Measurements from ENCODE around the gene PSMD3. TPM values are rescaled to one million over a fixed set of nuclear protein-coding genes. Genes with fewer than 3 reads are reported as not detected.

PSMD3 gene
- total and polyA plus RNA-seq, 9 of the 15 experiments (the other 6 are each of a cell fraction or from before 2014, with no cell fraction given), result 2.0 to 251 (median 135) TPM

- TF ChIP-seq ZNF41 (CRISPR knock-in tag; conservative IDR thresholded peaks at IDR 0.05), result no peak
- no peak for TF ChIP-seq ZNF764 (CRISPR knock-in tag; IDR thresholded peaks at IDR 0.05; ENCODE audit: low read depth)
- TF ChIP-seq ZNF644 (tag; IDR thresholded peaks at IDR 0.05; ENCODE audit: low read depth), result no peak
- no peak for TF ChIP-seq HMG20B (CRISPR knock-in tag; IDR thresholded peaks at IDR 0.05)
- no peak for TF ChIP-seq ZNF384 (IDR thresholded peaks at IDR 0.05; ENCODE audit: low read depth, low read length)
- TF ChIP-seq SNIP1 (IDR thresholded peaks at IDR 0.05; ENCODE audit: low read depth), result no peak
- no peak for TF ChIP-seq RFX7 (CRISPR knock-in tag; IDR thresholded peaks at IDR 0.05)
- TF ChIP-seq COPS2 (conservative IDR thresholded peaks at IDR 0.05), result no peak
- TF ChIP-seq TAL1 (IDR thresholded peaks at IDR 0.05), result no peak
- TF ChIP-seq BCLAF1 (IDR thresholded peaks at IDR 0.05; ENCODE audit: borderline replicate concordance in 1 of 2, control insufficient read depth in 1 of 2, low read depth in 2 of 2, low read length in 1 of 2), result no peak
- no peak for TF ChIP-seq MXD1 (CRISPR knock-in tag; IDR thresholded peaks at IDR 0.05; ENCODE audit: borderline replicate concordance, poor library complexity, severe bottlenecking)
- no peak for TF ChIP-seq DLX4 (CRISPR knock-in tag; IDR thresholded peaks at IDR 0.05)
- ATAC-seq (no peak), FAIRE-seq (no peak), DNase-seq (ENCODE audit: extremely low read depth in 1 of 4, low spot score in 3 of 4) (no peak)
- ChIA-PET POLR2A (no interaction called here), CTCF (ENCODE audit: low intra/inter-chr PET ratio) (interaction anchor here (0.6 kb wide), 1 partner anchor 749 kb away, joined by 3 read pairs; no protein-coding TSS in a partner anchor)
- Histone ChIP-seq H3K36me3 (ENCODE audit: control insufficient read depth, insufficient read depth, low read length) (no peaks in the 10 kb centered on the region), H3K79me2 (ENCODE audit: control insufficient read depth, insufficient read depth, low read length) (no peaks in the 10 kb centered on the region), H3K9me3 (replicated peaks; ENCODE audit: control insufficient read depth, insufficient read depth, low read depth, low read length) (no peaks in the 10 kb centered on the region), H3K4me2 (ENCODE audit: insufficient read depth, low read length) (no peak overlapping the region), H2AFZ (ENCODE audit: low read depth, low read length) (no peak overlapping the region), H3K27ac (ENCODE audit: extremely low read depth, low read depth, low read length) (no peak overlapping the region), H4K20me1 (replicated peaks; ENCODE audit: control insufficient read depth, insufficient read depth, low read length) (no peaks in the 10 kb centered on the region), H3K4me3 (no peak overlapping the region), H3K27me3 (ENCODE audit: control insufficient read depth in 2 of 2, insufficient read depth in 2 of 2, low read length in 2 of 2) (no peaks in the 10 kb centered on the region), H3K4me1 (replicated peaks in 1 of 2; ENCODE audit: control insufficient read depth in 2 of 2, insufficient read depth in 2 of 2, low read length in 2 of 2) (peaks cover 18 to 21% of the 10 kb centered on the region in 2 experiments), H3K9me1 (ENCODE audit: control insufficient read depth, insufficient read depth, low read length) (no peaks in the 10 kb centered on the region), H3K9ac (ENCODE audit: insufficient read depth in 1 of 2, low read depth in 2 of 2, low read length in 2 of 2) (no peak overlapping the region)
- 45% methylated on average over 5 of the region's 5 CpGs for WGBS (ENCODE audit: insufficient coverage, low coverage, missing lambda C conversion rate)
- in situ Hi-C loops (cut with MboI), result no loop called here
- intact Hi-C loops (cut with micrococcal nuclease), result no loop called here
- BruUV-seq (replicated peaks), result no TSS peak
These were observed 46.3 kb upstream of the PSMD3 start for GRCh38 chr17:39934324-39934723.

All from K562 (cell line).